ENCODE results near the gene AHRR.

- TF ChIP-seq CTCF (IDR thresholded peaks at IDR 0.05) (no peak), POLR2A (IDR thresholded peaks at IDR 0.05) (no peak)
These were observed 101.7 kb downstream of the AHRR start for GRCh38 chr5:423233-423565.
